GM19438 (cell line): Measurements from ENCODE around the gene KRT38.
"Not testable (repeated sequence)": the region's sequence is repeated elsewhere in the genome, so short reads cannot be mapped to it uniquely, and the experiment has no call there.

Experiments used
- ATAC-seq: cut with Tn5 transposase; IDR thresholded peaks from one replicate; pipeline ENCODE4 v1.9.1; 2021; ENCODE audit warnings: low read depth; ENCODE audit not compliant: unreplicated experiment

KRT38 gene

GRCh38 chr17:41428591-41429291 is 12.0 kb downstream of the KRT38 start:
- ATAC-seq = no peak

- no peak for ATAC-seq
Measured at GRCh38 chr17:41424111-41424635, 16.6 kb downstream of the KRT38 start, which contains the start of gene KRT37. TSS of gene KRT37 (minus strand) at chr17:41424585. CDS start at chr17:41424523, 62 bp downstream.

GRCh38 chr17:41422586-41422985 is 18.2 kb downstream of the KRT38 start:
- ATAC-seq = not testable (repeated sequence)

- no peak for ATAC-seq
Measured at GRCh38 chr17:41421617-41422016, 19.2 kb downstream of the KRT38 start.

GRCh38 chr17:41421116-41421515 is 19.7 kb downstream of the KRT38 start:
- ATAC-seq = no peak

GRCh38 chr17:41420134-41420533 is 20.6 kb downstream of the KRT38 start:
- ATAC-seq = no peak

- ATAC-seq = no peak
Measured at GRCh38 chr17:41419716-41420115, 21.1 kb downstream of the KRT38 start.

GRCh38 chr17:41418116-41418860 is 22.5 kb downstream of the KRT38 start:
- ATAC-seq = no peak

GRCh38 chr17:41417576-41418015 is 23.2 kb downstream of the KRT38 start:
- ATAC-seq = no peak

GRCh38 chr17:41417127-41417526 is 23.7 kb downstream of the KRT38 start:
- ATAC-seq = no peak

GRCh38 chr17:41416479-41416878 is 24.3 kb downstream of the KRT38 start:
- no peak for ATAC-seq

- no peak for ATAC-seq
Measured at GRCh38 chr17:41415833-41416335, 24.9 kb downstream of the KRT38 start.

- no peak for ATAC-seq
Measured at GRCh38 chr17:41415411-41415810, 25.4 kb downstream of the KRT38 start.

GRCh38 chr17:41413982-41414381 is 26.8 kb downstream of the KRT38 start:
- ATAC-seq = no peak

- ATAC-seq = no peak
Measured at GRCh38 chr17:41413353-41413957, 27.3 kb downstream of the KRT38 start.

GRCh38 chr17:41411072-41411840 is 29.5 kb downstream of the KRT38 start:
- no peak for ATAC-seq

- no peak for ATAC-seq
Measured at GRCh38 chr17:41407226-41407625, 33.6 kb downstream of the KRT38 start.

- no peak for ATAC-seq
Measured at GRCh38 chr17:41406205-41406604, 34.6 kb downstream of the KRT38 start.

- ATAC-seq = no peak
Measured at GRCh38 chr17:41404024-41404671, 36.6 kb downstream of the KRT38 start.
